BLaER1 treated with 17β-estradiol and CSF1 and Interleukin-3, amounts not matched to agents 10 nM and 100 nM (cell line): ENCODE results near the gene NR5A1.

Experiments
- H3K27ac ChIP-seq, 11 experiments: shearing (Covaris generic); formaldehyde crosslinking; 2 replicates each; pipeline ENCODE4 v1.8.1; 2022
- H3K27me3 ChIP-seq, 11 experiments: shearing (Covaris generic); formaldehyde crosslinking; 2 replicates each; pipeline ENCODE4 v1.8.1; 2022
- H3K36me3 ChIP-seq, 11 experiments: shearing (Covaris generic); formaldehyde crosslinking; 2 replicates each; pipeline ENCODE4 v1.8.1; 2022
- H3K4me1 ChIP-seq, 10 experiments: shearing (Covaris generic); formaldehyde crosslinking; 2 replicates each; pipeline ENCODE4 v1.8.1; 2022
- H3K4me2 ChIP-seq, 11 experiments: shearing (Covaris generic); formaldehyde crosslinking; 2 replicates each; pipeline ENCODE4 v1.8.1; 2022
- H3K4me3 ChIP-seq, 10 experiments: shearing (Covaris generic); formaldehyde crosslinking; 2 replicates each; pipeline ENCODE4 v1.8.1; 2022
- H3K9ac ChIP-seq, 11 experiments: shearing (Covaris generic); formaldehyde crosslinking; 2 replicates each; pipeline ENCODE4 v1.8.1; 2022
- H3K9me3 ChIP-seq, 11 experiments: shearing (Covaris generic); formaldehyde crosslinking; replicated peaks in 1 of 11; 2 replicates each; pipeline ENCODE4 v1.8.1; 2022
- H4K20me1 ChIP-seq, 11 experiments: shearing (Covaris generic); formaldehyde crosslinking; 2 replicates each; pipeline ENCODE4 v1.8.1; 2022
- Cebpa-rat ChIP-seq, 11 experiments: shearing (Covaris generic); IDR thresholded peaks; 2 replicates each; pipeline ENCODE4 v1.8.1; 2022

The NR5A1 gene

GRCh38 chr9:124483481-124483880 lies 23.7 kb downstream of the NR5A1 start:
- Histone ChIP-seq H3K9me3 (no peaks in the 10 kb centered on the region), H3K9ac (no peak overlapping the region), H3K4me2 (no peak overlapping the region), H3K4me3 (no peak overlapping the region), H4K20me1 (no peaks in the 10 kb centered on the region; a peak in 1 of 22 replicates), H3K36me3 (no peaks in the 10 kb centered on the region), H3K27me3 (peaks cover 0 to 9% (median 5%) of the 10 kb centered on the region in 11 experiments; a peak in 17 of 22 replicates), H3K4me1 (peaks cover 0 to 9% (median under 1%) of the 10 kb centered on the region in 10 experiments; a peak in 7 of 20 replicates), H3K27ac (no peak overlapping the region)
- TF ChIP-seq Cebpa-rat (IDR thresholded peaks at IDR 0.05) = no peak

- peaks cover 0 to 15% (median 6%) of the 10 kb centered on the region in 10 experiments; a peak in 11 of 20 replicates for H3K4me1 ChIP-seq
- no peaks in the 10 kb centered on the region for H3K9me3 ChIP-seq
- H3K27ac ChIP-seq = no peak overlapping the region
- TF ChIP-seq Cebpa-rat (IDR thresholded peaks at IDR 0.05) = no peak
- H3K9ac ChIP-seq = no peak overlapping the region
- H3K4me2 ChIP-seq = no peak overlapping the region
- H4K20me1 ChIP-seq = no peaks in the 10 kb centered on the region; a peak in 1 of 22 replicates
- H3K27me3 ChIP-seq = peaks cover 4 to 17% (median 12%) of the 10 kb centered on the region in 11 experiments; a peak in 20 of 22 replicates
- H3K4me3 ChIP-seq = no peak overlapping the region
- H3K36me3 ChIP-seq = no peaks in the 10 kb centered on the region
Observed at GRCh38 chr9:124482431-124483031, 24.7 kb downstream of the NR5A1 start.

- H3K4me2 ChIP-seq = no peak overlapping the region
- H3K9ac ChIP-seq = no peak overlapping the region
- H3K4me3 ChIP-seq = no peak overlapping the region
- H3K27ac ChIP-seq = no peak overlapping the region
- peaks cover 8 to 28% (median 17%) of the 10 kb centered on the region in 10 experiments for H3K4me1 ChIP-seq
- no peaks in the 10 kb centered on the region for H3K9me3 ChIP-seq
- H4K20me1 ChIP-seq = no peaks in the 10 kb centered on the region; a peak in 1 of 22 replicates
- TF ChIP-seq Cebpa-rat (IDR thresholded peaks at IDR 0.05) = no peak
- peaks cover 14 to 26% (median 22%) of the 10 kb centered on the region in 11 experiments; a peak in 21 of 22 replicates for H3K27me3 ChIP-seq
- H3K36me3 ChIP-seq = no peaks in the 10 kb centered on the region
Observed at GRCh38 chr9:124481115-124481514, 26.1 kb downstream of the NR5A1 start.

- TF ChIP-seq Cebpa-rat (IDR thresholded peaks at IDR 0.05) = no peak
- Histone ChIP-seq H3K9me3 (no peaks in the 10 kb centered on the region), H3K4me2 (no peak overlapping the region; a peak in 1 of 22 replicates), H3K27me3 (peaks cover 14 to 26% (median 22%) of the 10 kb centered on the region in 11 experiments; a peak in 21 of 22 replicates), H3K36me3 (no peaks in the 10 kb centered on the region), H3K9ac (no peak overlapping the region), H3K27ac (no peak overlapping the region; a peak in 1 of 22 replicates), H4K20me1 (no peaks in the 10 kb centered on the region; a peak in 2 of 22 replicates), H3K4me1 (peaks cover 13 to 33% (median 22%) of the 10 kb centered on the region in 10 experiments), H3K4me3 (no peak overlapping the region)
Observed at GRCh38 chr9:124480621-124480981, 26.6 kb downstream of the NR5A1 start.

GRCh38 chr9:124479947-124480620 lies 27.1 kb downstream of the NR5A1 start:
- no peaks in the 10 kb centered on the region for H3K36me3 ChIP-seq
- no peak overlapping the region for H3K27ac ChIP-seq
- peaks cover 14 to 26% (median 22%) of the 10 kb centered on the region in 11 experiments; a peak in 21 of 22 replicates for H3K27me3 ChIP-seq
- H3K9me3 ChIP-seq = no peaks in the 10 kb centered on the region
- no peak overlapping the region for H3K9ac ChIP-seq
- peaks cover 17 to 38% (median 26%) of the 10 kb centered on the region in 10 experiments for H3K4me1 ChIP-seq
- H3K4me3 ChIP-seq = no peak overlapping the region
- TF ChIP-seq Cebpa-rat (IDR thresholded peaks at IDR 0.05) = no peak
- H3K4me2 ChIP-seq = no peak overlapping the region; a peak in 1 of 22 replicates
- H4K20me1 ChIP-seq = no peaks in the 10 kb centered on the region; a peak in 2 of 22 replicates

GRCh38 chr9:124479371-124479770 lies 27.8 kb downstream of the NR5A1 start:
- Histone ChIP-seq H3K27ac (no peak overlapping the region), H3K9ac (no peak overlapping the region), H3K4me3 (no peak overlapping the region), H3K4me1 (peaks cover 17 to 38% (median 26%) of the 10 kb centered on the region in 10 experiments), H3K36me3 (no peaks in the 10 kb centered on the region), H4K20me1 (no peaks in the 10 kb centered on the region; a peak in 2 of 22 replicates), H3K27me3 (peaks cover 14 to 26% (median 22%) of the 10 kb centered on the region in 11 experiments; a peak in 21 of 22 replicates), H3K4me2 (no peak overlapping the region), H3K9me3 (no peaks in the 10 kb centered on the region)
- no peak for TF ChIP-seq Cebpa-rat (IDR thresholded peaks at IDR 0.05)

- peaks cover 14 to 26% (median 22%) of the 10 kb centered on the region in 11 experiments; a peak in 21 of 22 replicates for H3K27me3 ChIP-seq
- no peak overlapping the region for H3K27ac ChIP-seq
- peak overlapping the region in 7 of 11 experiments; percentile 17 to 40 (median 20); a peak in 11 of 22 replicates for H3K4me2 ChIP-seq
- H3K4me1 ChIP-seq = peaks cover 17 to 38% (median 26%) of the 10 kb centered on the region in 10 experiments
- no peak for TF ChIP-seq Cebpa-rat (IDR thresholded peaks at IDR 0.05)
- H3K4me3 ChIP-seq = no peak overlapping the region
- H3K36me3 ChIP-seq = no peaks in the 10 kb centered on the region
- no peaks in the 10 kb centered on the region for H3K9me3 ChIP-seq
- no peaks in the 10 kb centered on the region; a peak in 2 of 22 replicates for H4K20me1 ChIP-seq
- no peak overlapping the region for H3K9ac ChIP-seq
Observed at GRCh38 chr9:124478354-124478753, 28.8 kb downstream of the NR5A1 start.

- Histone ChIP-seq H4K20me1 (no peaks in the 10 kb centered on the region; a peak in 2 of 22 replicates), H3K4me3 (no peak overlapping the region), H3K9ac (no peak overlapping the region), H3K36me3 (no peaks in the 10 kb centered on the region), H3K27me3 (peaks cover 14 to 26% (median 22%) of the 10 kb centered on the region in 11 experiments; a peak in 21 of 22 replicates), H3K27ac (no peak overlapping the region), H3K4me2 (peak overlapping the region; percentile 7 to 83 (median 74); a peak in 18 of 22 replicates), H3K4me1 (peaks cover 17 to 38% (median 26%) of the 10 kb centered on the region in 10 experiments), H3K9me3 (no peaks in the 10 kb centered on the region)
- TF ChIP-seq Cebpa-rat (IDR thresholded peaks at IDR 0.05) = no peak
Observed at GRCh38 chr9:124477648-124478285, 29.4 kb downstream of the NR5A1 start.

- peaks cover 14 to 26% (median 22%) of the 10 kb centered on the region in 11 experiments; a peak in 21 of 22 replicates for H3K27me3 ChIP-seq
- H3K4me3 ChIP-seq = no peak overlapping the region
- peak overlapping the region; percentile 7 to 83 (median 74); a peak in 18 of 22 replicates for H3K4me2 ChIP-seq
- no peaks in the 10 kb centered on the region for H3K36me3 ChIP-seq
- H3K9me3 ChIP-seq = no peaks in the 10 kb centered on the region
- no peaks in the 10 kb centered on the region; a peak in 2 of 22 replicates for H4K20me1 ChIP-seq
- TF ChIP-seq Cebpa-rat (IDR thresholded peaks at IDR 0.05) = no peak
- H3K4me1 ChIP-seq = peaks cover 17 to 38% (median 26%) of the 10 kb centered on the region in 10 experiments
- H3K9ac ChIP-seq = no peak overlapping the region
- no peak overlapping the region for H3K27ac ChIP-seq
Observed at GRCh38 chr9:124477211-124477647, 30.0 kb downstream of the NR5A1 start.
